Right renal pelvis (tissue), 4 donors: ENCODE results near the gene KCNE2. TPM values are rescaled to one million over a fixed set of nuclear protein-coding genes. Genes with fewer than 3 reads are reported as not detected.
A peak's percentile ranks its signal among the peaks of the same experiment; 100 is the strongest.

Experiments
- DNase-seq, 4 donors: peaks; one replicate each; pipeline ENCODE4 v3.0.0-alpha.2; 2013; ENCODE audit warnings: low read depth in 4 of 4, low spot score in 3 of 4, missing footprints in 1 of 4
- polyA plus RNA-seq, 4 donors: library from polyadenylated mRNA; unstranded; fragments of 120-200 nt; gene quantifications; one replicate each; pipeline ENCODE4 v1.2.1, GENCODE V29; 2013; ENCODE audit not compliant: insufficient read length in 4 of 4

Gene KCNE2
- polyA plus RNA-seq: 1 to 10 TPM in 3 of 4 donors, under 1 TPM in 1; 0.93 to 1.6 (median 1.3) TPM

GRCh38 chr21:34363733-34364132 is at the start of gene KCNE2:
Gene KCNE2 (plus strand): TSS chr21:34364006. CDS start chr21:34370479, 6,473 bp downstream.
- no peak for DNase-seq

- no peak for DNase-seq
Observed at GRCh38 chr21:34319585-34319984, 44.2 kb upstream of the KCNE2 start.

- no peak for DNase-seq
Observed at GRCh38 chr21:34320011-34320410, 43.8 kb upstream of the KCNE2 start.

- no peak for DNase-seq
Observed at GRCh38 chr21:34330055-34330454, 33.8 kb upstream of the KCNE2 start.

GRCh38 chr21:34331726-34332125 is 32.1 kb upstream of the KCNE2 start:
- DNase-seq: no peak

- DNase-seq: no peak
Observed at GRCh38 chr21:34332347-34332746, 31.5 kb upstream of the KCNE2 start.

- DNase-seq: no peak
Observed at GRCh38 chr21:34333121-34333739, 30.6 kb upstream of the KCNE2 start.

GRCh38 chr21:34335316-34335715 is 28.5 kb upstream of the KCNE2 start:
- DNase-seq: no peak

GRCh38 chr21:34336245-34336644 is 27.6 kb upstream of the KCNE2 start:
- DNase-seq: no peak

GRCh38 chr21:34336756-34337391 is 26.9 kb upstream of the KCNE2 start:
- DNase-seq: no peak

GRCh38 chr21:34337741-34338140 is 26.1 kb upstream of the KCNE2 start:
- no peak for DNase-seq

GRCh38 chr21:34338226-34338625 is 25.6 kb upstream of the KCNE2 start:
- no peak for DNase-seq

GRCh38 chr21:34340061-34340460 is 23.7 kb upstream of the KCNE2 start:
- DNase-seq: no peak

- no peak for DNase-seq
Observed at GRCh38 chr21:34342476-34342875, 21.3 kb upstream of the KCNE2 start.

GRCh38 chr21:34343347-34343746 is 20.5 kb upstream of the KCNE2 start:
- no peak for DNase-seq

- DNase-seq: no peak
Observed at GRCh38 chr21:34343838-34344381, 19.9 kb upstream of the KCNE2 start.

- DNase-seq: no peak
Observed at GRCh38 chr21:34344584-34344983, 19.2 kb upstream of the KCNE2 start.

- peak in 2 of 4 donors; percentile 9 to 18 for DNase-seq
Observed at GRCh38 chr21:34345091-34345871, 18.5 kb upstream of the KCNE2 start.

- no peak for DNase-seq
Observed at GRCh38 chr21:34345892-34346291, 17.9 kb upstream of the KCNE2 start.

GRCh38 chr21:34348890-34349519 is 14.8 kb upstream of the KCNE2 start:
- DNase-seq: no peak

- peak in 2 of 4 donors; percentile 43 to 47 for DNase-seq
Observed at GRCh38 chr21:34351786-34352241, 12.0 kb upstream of the KCNE2 start.
